Testis (tissue), 2 donors: ENCODE results near the gene AIG1.

Experiments
- POLR2A ChIP-seq: fragments of 450-650 bp; IDR thresholded peaks from one replicate; pipeline ENCODE4 v1.6.1; 2017; ENCODE audit warnings: antibody characterized with exemption, mild to moderate bottlenecking, moderate library complexity
- TF ChIP-seq, protein P1 (sequence below), 3 experiments: fragments of 450-650 bp in 2 of 3; fragments of 200-600 bp in 1 of 3; sonication (generic) in 1 of 3; IDR thresholded peaks; one replicate each; pipeline ENCODE4 v1.5.1; 2016 to 2019; ENCODE audit warnings: antibody characterized with exemption in 3 of 3, mild to moderate bottlenecking in 2 of 3, moderate library complexity in 1 of 3

DNA sequence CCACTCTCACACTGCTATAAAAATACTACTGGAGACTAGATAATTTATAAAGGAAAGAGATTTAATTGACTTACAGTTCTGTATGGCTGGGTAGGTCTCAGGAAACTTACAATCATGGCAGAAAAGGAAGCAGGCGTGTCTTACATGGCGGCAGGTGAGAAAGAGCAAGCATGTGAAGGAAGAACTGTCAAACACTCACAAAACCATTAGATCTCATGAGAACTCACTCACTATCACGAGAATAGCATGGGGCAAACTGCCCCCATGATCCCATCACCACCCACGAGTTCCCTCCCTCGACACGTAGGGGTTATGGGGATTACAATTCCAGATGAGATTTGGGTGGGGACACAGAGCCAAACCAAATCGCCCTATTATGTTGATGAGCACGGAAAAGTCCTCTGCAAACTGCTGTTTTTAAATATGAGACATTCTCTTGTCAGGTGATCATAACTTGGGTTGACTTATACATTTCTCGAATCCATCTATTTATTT lies 133.5 kb downstream of the AIG1 start:
- TF ChIP-seq POLR2A, result no peak
- TF ChIP-seq, protein P1, sequence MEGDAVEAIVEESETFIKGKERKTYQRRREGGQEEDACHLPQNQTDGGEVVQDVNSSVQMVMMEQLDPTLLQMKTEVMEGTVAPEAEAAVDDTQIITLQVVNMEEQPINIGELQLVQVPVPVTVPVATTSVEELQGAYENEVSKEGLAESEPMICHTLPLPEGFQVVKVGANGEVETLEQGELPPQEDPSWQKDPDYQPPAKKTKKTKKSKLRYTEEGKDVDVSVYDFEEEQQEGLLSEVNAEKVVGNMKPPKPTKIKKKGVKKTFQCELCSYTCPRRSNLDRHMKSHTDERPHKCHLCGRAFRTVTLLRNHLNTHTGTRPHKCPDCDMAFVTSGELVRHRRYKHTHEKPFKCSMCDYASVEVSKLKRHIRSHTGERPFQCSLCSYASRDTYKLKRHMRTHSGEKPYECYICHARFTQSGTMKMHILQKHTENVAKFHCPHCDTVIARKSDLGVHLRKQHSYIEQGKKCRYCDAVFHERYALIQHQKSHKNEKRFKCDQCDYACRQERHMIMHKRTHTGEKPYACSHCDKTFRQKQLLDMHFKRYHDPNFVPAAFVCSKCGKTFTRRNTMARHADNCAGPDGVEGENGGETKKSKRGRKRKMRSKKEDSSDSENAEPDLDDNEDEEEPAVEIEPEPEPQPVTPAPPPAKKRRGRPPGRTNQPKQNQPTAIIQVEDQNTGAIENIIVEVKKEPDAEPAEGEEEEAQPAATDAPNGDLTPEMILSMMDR (IDR thresholded peaks at IDR 0.05), result no peak
